Progenitor cell of endocrine pancreas (in vitro differentiated cells): ENCODE results near the gene WDFY4. TPM values are rescaled to one million over a fixed set of nuclear protein-coding genes. Genes with fewer than 3 reads are reported as not detected.

Experiments
- DNase-seq: peaks from one replicate; pipeline ENCODE4 v3.0.0; 2021; ENCODE audit warnings: low spot score; ENCODE audit not compliant: unreplicated experiment
- H3K27ac Mint-ChIP-seq: 2 replicates; pipeline ENCODE4 v1.8.0; 2021; ENCODE audit warnings: mild to moderate bottlenecking, moderate library complexity, mixed read lengths
- H3K27me3 Mint-ChIP-seq: 2 replicates; pipeline ENCODE4 v1.8.0; 2021; ENCODE audit warnings: mixed read lengths
- H3K36me3 Mint-ChIP-seq: 2 replicates; pipeline ENCODE4 v1.8.0; 2022; ENCODE audit warnings: mixed read lengths; ENCODE audit not compliant: insufficient read depth
- H3K4me1 Mint-ChIP-seq: 2 replicates; pipeline ENCODE4 v1.8.0; 2021; ENCODE audit warnings: low read depth, mixed read lengths
- H3K4me3 Mint-ChIP-seq: 2 replicates; pipeline ENCODE4 v1.8.0; 2021; ENCODE audit warnings: low read depth, mild to moderate bottlenecking, moderate library complexity, mixed read lengths
- H3K9me3 Mint-ChIP-seq: 2 replicates; pipeline ENCODE4 v1.8.0; 2021; ENCODE audit warnings: low read depth, mixed read lengths
- CTCF ChIP-seq: fragments of 200-600 bp; sonication (generic); IDR thresholded peaks from one replicate; pipeline ENCODE4 v1.5.0; 2021; ENCODE audit warnings: antibody characterized with exemption, mild to moderate bottlenecking; ENCODE audit not compliant: unreplicated experiment
- total RNA-seq: library from RNA; stranded (reverse); gene quantifications from 2 replicates; pipeline ENCODE4 v1.2.1, GENCODE V29; 2021

Gene WDFY4
- total RNA-seq, 1 donor from 2014 or later = 0.07 TPM

- Mint-ChIP-seq H3K9me3 (no peaks in the 10 kb centered on the region), H3K27me3 (peaks cover 3% of the 10 kb centered on the region), H3K4me3 (no peak overlapping the region), H3K27ac (no peak overlapping the region), H3K36me3 (no peaks in the 10 kb centered on the region), H3K4me1 (peaks cover 4% of the 10 kb centered on the region)
- TF ChIP-seq CTCF = no peak
- DNase-seq = no peak
Observed at GRCh38 chr10:48940958-48941357, 256.3 kb downstream of the WDFY4 start.

GRCh38 chr10:48941427-48942075 is 256.9 kb downstream of the WDFY4 start:
- Mint-ChIP-seq H3K36me3 (no peaks in the 10 kb centered on the region), H3K27me3 (peaks cover 3% of the 10 kb centered on the region), H3K9me3 (no peaks in the 10 kb centered on the region), H3K4me1 (peaks cover 4% of the 10 kb centered on the region), H3K4me3 (no peak overlapping the region), H3K27ac (no peak overlapping the region)
- no peak for DNase-seq
- no peak for TF ChIP-seq CTCF

- H3K36me3 Mint-ChIP-seq = no peaks in the 10 kb centered on the region
- H3K4me1 Mint-ChIP-seq = peaks cover 7% of the 10 kb centered on the region
- no peak overlapping the region for H3K27ac Mint-ChIP-seq
- no peak for DNase-seq
- TF ChIP-seq CTCF = no peak
- H3K4me3 Mint-ChIP-seq = no peak overlapping the region
- peaks cover 3% of the 10 kb centered on the region for H3K27me3 Mint-ChIP-seq
- no peaks in the 10 kb centered on the region for H3K9me3 Mint-ChIP-seq
Observed at GRCh38 chr10:48943096-48943495, 258.4 kb downstream of the WDFY4 start.

GRCh38 chr10:48944171-48944570 is 259.5 kb downstream of the WDFY4 start:
- peaks cover 7% of the 10 kb centered on the region for H3K4me1 Mint-ChIP-seq
- no peaks in the 10 kb centered on the region for H3K36me3 Mint-ChIP-seq
- H3K27ac Mint-ChIP-seq = no peak overlapping the region

GRCh38 chr10:48945441-48946130 is 260.9 kb downstream of the WDFY4 start:
- no peak for DNase-seq
- peaks cover 7% of the 10 kb centered on the region for H3K4me1 Mint-ChIP-seq
- no peaks in the 10 kb centered on the region for H3K9me3 Mint-ChIP-seq
- H3K27me3 Mint-ChIP-seq = no peaks in the 10 kb centered on the region
- no peaks in the 10 kb centered on the region for H3K36me3 Mint-ChIP-seq
- TF ChIP-seq CTCF = no peak
- H3K27ac Mint-ChIP-seq = no peak overlapping the region
- H3K4me3 Mint-ChIP-seq = no peak overlapping the region

More at GRCh38 chr10:48944171-48944570, 259.5 kb downstream of the WDFY4 start:
- Mint-ChIP-seq H3K27me3 (peaks cover 3% of the 10 kb centered on the region), H3K4me3 (no peak overlapping the region), H3K9me3 (no peaks in the 10 kb centered on the region)
- TF ChIP-seq CTCF = no peak
- no peak for DNase-seq
